Adrenal gland (tissue), 12 donors: ENCODE data around the gene IL1A. TPM values are rescaled to one million over a fixed set of nuclear protein-coding genes. Genes with fewer than 3 reads are reported as not detected.

Source experiments
- DNase-seq, 7 donors: peaks; one replicate each; pipeline ENCODE4 v3.0.0-alpha.2; 2019 to 2020
- H3K27ac ChIP-seq, 5 donors: fragments of 200-600 bp; sonication (generic) in 4 of 5; 1 replicate in 3 of 5; 2 replicates in 2 of 5; pipeline versions ENCODE4 v1.5.1 to v1.8.0; 2016 to 2020; ENCODE audit warnings: mild to moderate bottlenecking in 1 of 5
- H3K27me3 ChIP-seq: fragments of 200-600 bp; 2 replicates; pipeline ENCODE4 v1.8.0; 2021
- H3K36me3 ChIP-seq, 2 donors: fragments of 200-600 bp; replicated peaks in 1 of 2; 1 replicate in 1 of 2; 2 replicates in 1 of 2; pipeline versions ENCODE4 v1.5.1 to v1.8.0; 2018 to 2022
- H3K4me1 ChIP-seq, 2 donors: fragments of 200-600 bp; replicated peaks in 1 of 2; 1 replicate in 1 of 2; 2 replicates in 1 of 2; pipeline versions ENCODE4 v1.5.1 to v1.8.0; 2018 to 2021
- H3K4me3 ChIP-seq, 4 donors: fragments of 200-600 bp; sonication (generic) in 3 of 4; one replicate each; pipeline ENCODE4 v1.5.1; 2016 to 2018
- H3K9me3 ChIP-seq, 3 donors: fragments of 200-600 bp; sonication (generic) in 1 of 3; replicated peaks in 1 of 3; 1 replicate in 2 of 3; 2 replicates in 1 of 3; pipeline versions ENCODE4 v1.5.1 to v1.8.0; 2016 to 2021
- CTCF ChIP-seq, 6 experiments: fragments of 450-650 bp in 4 of 6; fragments of 200-600 bp in 2 of 6; sonication (generic) in 1 of 6; IDR thresholded peaks; 1 replicate in 5 of 6; 2 replicates in 1 of 6; pipeline versions ENCODE4 v1.5.1 to v1.8.0; 2016 to 2021; ENCODE audit warnings: antibody characterized with exemption in 6 of 6, mild to moderate bottlenecking in 2 of 6, moderate library complexity in 1 of 6
- POLR2A ChIP-seq, 2 donors: fragments of 450-650 bp; IDR thresholded peaks; one replicate each; pipeline ENCODE4 v1.6.1; 2017; ENCODE audit warnings: antibody characterized with exemption in 2 of 2, mild to moderate bottlenecking in 2 of 2, moderate library complexity in 1 of 2
- whole genome bisulfite sequencing, 4 donors: extraction: QIAGEN DNeasy Blood & Tissue Kit in 2 of 4; methylation state at CpG; one replicate each; pipeline versions ENCODE4 v1.1.5 to v1.1.7; 2013 to 2017; 5-methylcytosine and 5-hydroxymethylcytosine counted together
- intact Hi-C, 2 donors: fragments of 100-400 bp; cut with DNase I; formaldehyde crosslinking; loops; one replicate each; pipeline versions ENCODE4 v1.14.1 to v1.15.0; 2022 to 2023
- polyA plus RNA-seq, 3 donors: library from polyadenylated mRNA; stranded (reverse); fragments of 200-250 nt in 2 of 3; fragments of 350-450 nt in 1 of 3; fragmentation: Illumina TruSeq in 1 of 3; extraction: RNeasy Lipid Tissue Mini Kit (QIAGEN cat#74804) in 1 of 3; gene quantifications; one replicate each; pipeline ENCODE4 v1.2.3, GENCODE V29; 2013 to 2014
- total RNA-seq, 9 donors: library from RNA; depleted of rRNA in 4 of 9; stranded (reverse); fragments of >200 nt in 4 of 9; fragments of 120-200 nt in 1 of 9; fragmentation: NEBNext Ultra II Directional in 1 of 9; extraction: Animal tissue kit (Norgen Biotek cat#: 25700) in 1 of 9; gene quantifications; one replicate each; pipeline versions ENCODE4 v1.1.0 to v1.2.4, GENCODE V29; 2013 to 2023
- donor health status: healthy with polysubstance abuse.
- donor health status: Bipolar disorder and iron deficiency.
- donor health status: DM: yes; HTN: yes; CAD: no.
- donor health status: DM: no; HTN: no; CAD: no.
- donor health status: DM: no; HTN: no; CAD: no.
- donor health status: DM: yes; HTN: yes; CAD: no.

Gene IL1A
- total and polyA plus RNA-seq, 12 donors = 0.07 to 0.67 (median 0.18) TPM; not detected in 9

- no peaks in the 10 kb centered on the region for H3K9me3 ChIP-seq
- H3K27me3 ChIP-seq = no peaks in the 10 kb centered on the region
- no peak overlapping the region for H3K4me3 ChIP-seq
- intact Hi-C loops = no loop called here
- DNase-seq = no peak
- no peak overlapping the region for H3K27ac ChIP-seq
- WGBS, 4 donors = 76 to 91% (median 85%) methylated on average over 15 of the region's 15 CpGs
- H3K4me1 ChIP-seq = peaks cover 3 to 5% of the 10 kb centered on the region in 2 donors
- TF ChIP-seq POLR2A (IDR thresholded peaks at IDR 0.05) (no peak), CTCF (IDR thresholded peaks at IDR 0.05) (no peak)
- no peaks in the 10 kb centered on the region for H3K36me3 ChIP-seq
These were observed 47.9 kb upstream of the IL1A start for GRCh38 chr2:112831946-112832840.

GRCh38 chr2:112831513-112831845 lies 47.2 kb upstream of the IL1A start:
- no peak overlapping the region for H3K4me3 ChIP-seq
- peaks cover 3 to 5% of the 10 kb centered on the region in 2 donors for H3K4me1 ChIP-seq
- intact Hi-C loops = no loop called here
- no peaks in the 10 kb centered on the region for H3K9me3 ChIP-seq
- peak in 2 of 7 donors; percentile 36 to 63 for DNase-seq
- no peaks in the 10 kb centered on the region for H3K36me3 ChIP-seq
- 36 to 77% (median 49%) methylated on average over 2 of the region's 2 CpGs for whole genome bisulfite sequencing, 4 donors
- no peaks in the 10 kb centered on the region for H3K27me3 ChIP-seq
- no peak overlapping the region for H3K27ac ChIP-seq
- TF ChIP-seq POLR2A (IDR thresholded peaks at IDR 0.05) (no peak), CTCF (IDR thresholded peaks at IDR 0.05) (no peak)

- H3K9me3 ChIP-seq = no peaks in the 10 kb centered on the region
- intact Hi-C loops = no loop called here
- 70 to 93% (median 74%) methylated on average over 5 of the region's 5 CpGs for WGBS, 4 donors
- H3K27ac ChIP-seq = no peak overlapping the region
- TF ChIP-seq CTCF (IDR thresholded peaks at IDR 0.05) (no peak), POLR2A (IDR thresholded peaks at IDR 0.05) (no peak)
- no peaks in the 10 kb centered on the region for H3K27me3 ChIP-seq
- H3K4me3 ChIP-seq = no peak overlapping the region
- no peak for DNase-seq
- H3K36me3 ChIP-seq = no peaks in the 10 kb centered on the region
- peaks cover under 1 to 3% of the 10 kb centered on the region in 2 donors for H3K4me1 ChIP-seq
These were observed 46.6 kb upstream of the IL1A start for GRCh38 chr2:112830682-112831512.

GRCh38 chr2:112829961-112830681 lies 45.8 kb upstream of the IL1A start:
- Histone ChIP-seq H3K9me3 (no peaks in the 10 kb centered on the region), H3K27me3 (no peaks in the 10 kb centered on the region), H3K36me3 (no peaks in the 10 kb centered on the region), H3K4me3 (no peak overlapping the region), H3K27ac (no peak overlapping the region), H3K4me1 (peaks cover 0 to 3% of the 10 kb centered on the region in 2 donors)
- TF ChIP-seq CTCF (IDR thresholded peaks at IDR 0.05) (no peak), POLR2A (IDR thresholded peaks at IDR 0.05) (no peak)
- WGBS, 4 donors = 93 to 94% (median 93%) methylated on average over 10 of the region's 10 CpGs
- no peak for DNase-seq
- intact Hi-C loops = no loop called here
